ENCODE measurements around the gene FARP2. TPM values are rescaled to one million over a fixed set of nuclear protein-coding genes. Genes with fewer than 3 reads are reported as not detected.
A peak's percentile ranks its signal among the peaks of the same experiment; 100 is the strongest.

FARP2 gene
- total and polyA plus RNA-seq, 2 of the 13 experiments (the other 11 are each of a cell fraction or from before 2014, with no cell fraction given), result 28.0 to 45.4 TPM

GRCh38 chr2:241315879-241316631 lies 40.0 kb upstream of the FARP2 start, which contains the start of gene SEPTIN2 (continued):
- TF ChIP-seq THAP9 (CRISPR knock-in tag; IDR thresholded peaks at IDR 0.05; ENCODE audit: borderline replicate concordance) (peak; percentile 70; the same call in 1 of the 2 replicates), NKX3-1 (CRISPR knock-in tag; IDR thresholded peaks at IDR 0.05) (peak; percentile 93), ZNF850 (CRISPR knock-in tag; conservative IDR thresholded peaks at IDR 0.05) (no peak), ARNT (IDR thresholded peaks at IDR 0.05) (no peak), ZNF660 (CRISPR knock-in tag; IDR thresholded peaks at IDR 0.05; ENCODE audit: borderline replicate concordance, low read depth) (no peak), ATAD3A (CRISPR knock-in tag; IDR thresholded peaks at IDR 0.05) (no peak), MED1 (CRISPR knock-in tag; IDR thresholded peaks at IDR 0.05) (peak; percentile 50; the same call in 1 of the 2 replicates), MXD4 (CRISPR knock-in tag; IDR thresholded peaks at IDR 0.05) (peak; percentile 21; the same call in 1 of the 2 replicates), ATF7 (IDR thresholded peaks at IDR 0.05) (no peak), ATF7 (CRISPR knock-in tag; IDR thresholded peaks at IDR 0.05) (no peak; the same call in 1 of the 2 replicates), NCOA1 (CRISPR knock-in tag; IDR thresholded peaks at IDR 0.05) (0 out of 2 replicates have a peak, but pooled peaks have one; percentile 79), SRF (IDR thresholded peaks at IDR 0.05; ENCODE audit: low read depth, low read length) (no peak), POLR2A (IDR thresholded peaks at IDR 0.05; ENCODE audit: insufficient read depth in 1 of 2, low read depth in 2 of 2, low read length in 2 of 2) (peak; percentile 46 to 90; a peak in 3 of 4 replicates), E2F5 (CRISPR knock-in tag; conservative IDR thresholded peaks at IDR 0.05) (no peak; the same call in 1 of the 2 replicates), THYN1 (CRISPR knock-in tag; IDR thresholded peaks at IDR 0.05; ENCODE audit: borderline replicate concordance, low read depth) (no peak), TEAD2 (CRISPR knock-in tag; IDR thresholded peaks at IDR 0.05) (0 out of 2 replicates have a peak, but pooled peaks have one; percentile 38), GMEB2 (CRISPR knock-in tag; IDR thresholded peaks at IDR 0.05; ENCODE audit: low read depth) (no peak), ZBTB26 (CRISPR knock-in tag; IDR thresholded peaks at IDR 0.05; ENCODE audit: borderline replicate concordance) (no peak; the same call in none of the 2 replicates), ZNF562 (CRISPR knock-in tag; IDR thresholded peaks at IDR 0.05; ENCODE audit: borderline replicate concordance) (no peak), ZNF574 (CRISPR knock-in tag; IDR thresholded peaks at IDR 0.05) (0 out of 2 replicates have a peak, but pooled peaks have one; percentile 34), ZNF552 (CRISPR knock-in tag; IDR thresholded peaks at IDR 0.05; ENCODE audit: borderline replicate concordance) (peak; percentile 55)

All from HepG2 (cell line).